ENCODE data around the gene ZFAND4.

- TF ChIP-seq YY1 (IDR thresholded peaks at IDR 0.05; ENCODE audit: insufficient read depth, insufficient read length) (no peak), ZNF274 (IDR thresholded peaks at IDR 0.05; ENCODE audit: low read depth, low read length) (no peak), SUZ12 (IDR thresholded peaks at IDR 0.05; ENCODE audit: extremely low read depth, insufficient read depth, insufficient read length) (no peak)
Observed at GRCh38 chr10:45582386-45582781, 90.2 kb downstream of the ZFAND4 start.

All from NT2/D1 (cell line).